Heart left ventricle (tissue), 16 donors: ENCODE results near the gene ASIC3. TPM values are rescaled to one million over a fixed set of nuclear protein-coding genes. Genes with fewer than 3 reads are reported as not detected.

Source experiments
- ATAC-seq, 4 donors: fragments of 200-7000 bp; cut with Tn5 transposase; one replicate each; pipeline ENCODE4 v1.9.1; 2020 to 2022; ENCODE audit warnings: moderate library complexity in 4 of 4, mild to moderate bottlenecking in 3 of 4, moderate number of reproducible peaks in 1 of 4
- DNase-seq, 5 donors: peaks; one replicate each; pipeline ENCODE4 v3.0.0-alpha.2; 2020
- H3K27ac ChIP-seq, 12 donors: fragments of 200-600 bp; sonication (generic) in 4 of 12; one replicate each; pipeline versions ENCODE4 v1.5.0 to v1.8.0; 2016 to 2022; ENCODE audit warnings: mild to moderate bottlenecking in 2 of 12
- H3K27me3 ChIP-seq, 9 donors: fragments of 200-600 bp; sonication (generic) in 2 of 9; one replicate each; pipeline versions ENCODE4 v1.5.1 to v1.8.0; 2016 to 2022; ENCODE audit warnings: mild to moderate bottlenecking in 3 of 9
- H3K36me3 ChIP-seq, 9 donors: fragments of 200-600 bp; sonication (generic) in 2 of 9; one replicate each; pipeline versions ENCODE4 v1.5.0 to v1.8.0; 2018 to 2022; ENCODE audit warnings: mild to moderate bottlenecking in 2 of 9
- H3K4me1 ChIP-seq, 12 donors: fragments of 200-600 bp; sonication (generic) in 4 of 12; one replicate each; pipeline versions ENCODE4 v1.5.0 to v1.8.0; 2016 to 2022; ENCODE audit warnings: mild to moderate bottlenecking in 3 of 12
- H3K4me3 ChIP-seq, 12 donors: fragments of 200-600 bp; sonication (generic) in 4 of 12; one replicate each; pipeline versions ENCODE4 v1.5.0 to v1.8.0; 2017 to 2022; ENCODE audit warnings: mild to moderate bottlenecking in 9 of 12, moderate library complexity in 4 of 12
- H3K9me3 ChIP-seq, 12 donors: fragments of 200-600 bp; sonication (generic) in 4 of 12; one replicate each; pipeline versions ENCODE4 v1.5.0 to v1.8.0; 2016 to 2022; ENCODE audit warnings: mild to moderate bottlenecking in 1 of 12
- CTCF ChIP-seq, 12 donors: fragments of 200-600 bp; sonication (generic) in 4 of 12; IDR thresholded peaks; one replicate each; pipeline versions ENCODE4 v1.5.0 to v1.8.0; 2018 to 2022; ENCODE audit warnings: antibody characterized with exemption in 12 of 12, mild to moderate bottlenecking in 5 of 12
- POLR2A ChIP-seq, 2 donors: fragments of 450-650 bp; IDR thresholded peaks; one replicate each; pipeline ENCODE4 v1.6.1; 2017; ENCODE audit warnings: antibody characterized with exemption in 2 of 2, mild to moderate bottlenecking in 2 of 2, moderate library complexity in 2 of 2
- WGBS, 4 donors: extraction: QIAGEN DNeasy Blood & Tissue Kit in 2 of 4; methylation state at CpG; one replicate each; pipeline versions ENCODE4 v1.1.5 to v1.1.7; 2013 to 2018; 5-methylcytosine and 5-hydroxymethylcytosine counted together
- intact Hi-C, 10 donors: fragments of 100-400 bp; cut with DNase I; formaldehyde crosslinking; loops; one replicate each; pipeline versions ENCODE4 v1.11.1 to v1.14.2; 2022
- polyA plus RNA-seq, 2 donors: library from polyadenylated mRNA; stranded (reverse); fragments of 200-250 nt; gene quantifications; one replicate each; pipeline ENCODE4 v1.2.3, GENCODE V29; 2013
- total RNA-seq, 9 donors: library from RNA; depleted of rRNA in 2 of 9; stranded (reverse); fragments of >200 nt in 2 of 9; fragmentation: NEBNext Ultra II Directional in 3 of 9; extraction: Animal tissue kit (Norgen Biotek cat#: 25700) in 3 of 9; gene quantifications; one replicate each; pipeline versions ENCODE4 v1.1.0 to v1.2.4, GENCODE V29; 2016 to 2023
- donor health status: ischemic (EF 13 %, LVEDD 7.1; RV severe dilation, severe dysfunction).
- donor health status: healthy with polysubstance abuse.
- donor health status: DM: no; HTN: yes; CAD: no.
- donor health status: DM: no; HTN: no; CAD: no.
- donor health status: ischemic (EF 25% LVEDD 6.9; RV normal size, moderate dysfunction).
- donor health status: ischemic (EF 25% LVEDD 5.7; RV mildly dilated, moderate dysfunction).
- donor health status: healthy.
- donor health status: DM: yes; HTN: yes; CAD: no.
- donor health status: ischemic (EF 35%, LVEDD 5.7; RV mildly dilated, moderate dysfunction).
- donor health status: nonischemic (EF 11% LVEDD 7.7; RV severe dilation, severe dysfunction).
- donor health status: DM: yes; HTN: yes; CAD: no.
- donor health status: PGD.
- donor health status: ischemic (EF 29% LVEDD 5.4; RV normal size, mild dysfunction).
- donor health status: nonischemic (EF 23%, LVEDD 6.1; RV moderate dilation, normal function).

Gene ASIC3
- total and polyA plus RNA-seq, 11 donors = 2.7 to 12.9 (median 4.8) TPM

DNA sequence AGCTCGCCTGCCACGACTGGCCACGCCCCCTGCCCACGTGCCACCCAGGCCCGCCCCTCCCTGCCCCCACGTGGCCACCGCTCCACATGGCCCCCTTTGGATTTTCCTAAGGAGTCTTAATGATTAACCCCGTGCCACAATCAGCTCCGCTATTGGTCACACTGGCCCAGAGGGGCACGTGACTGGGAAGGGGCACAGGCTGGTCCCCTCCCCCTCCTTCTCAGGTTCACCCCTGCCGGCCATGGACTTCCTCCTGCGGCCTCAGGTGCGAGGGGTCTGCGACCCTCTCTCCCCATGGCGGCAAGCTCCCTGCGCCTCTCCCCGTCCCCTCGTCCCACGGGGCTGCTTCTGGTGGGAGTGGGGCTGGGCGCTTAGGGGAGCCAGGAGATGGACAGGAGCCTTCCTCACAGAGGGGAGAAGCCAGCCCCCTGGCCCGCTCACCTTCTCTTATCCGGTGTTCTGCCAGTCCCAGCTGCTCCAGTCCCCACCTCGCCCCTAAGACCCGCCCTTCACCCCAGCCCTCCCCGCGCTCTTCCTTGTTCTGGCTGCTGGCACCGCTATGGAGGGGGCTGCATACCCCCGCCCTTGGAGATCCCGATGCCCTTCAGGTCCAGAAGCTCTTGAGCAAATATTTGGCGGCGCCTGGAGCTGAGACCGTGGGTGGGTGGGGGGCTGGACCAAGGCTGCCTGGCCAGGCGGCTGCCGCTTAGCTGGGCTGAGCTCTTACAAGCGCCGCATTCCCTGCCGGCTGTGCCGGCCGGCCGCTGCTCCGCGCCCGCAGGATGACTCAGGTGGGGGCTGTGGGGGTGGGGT, 14.3 kb downstream of the ASIC3 start:
- H3K4me3 ChIP-seq = peak overlapping the region in 8 of 12 donors; percentile 12 to 30 (median 24)
- WGBS, 4 donors = 48 to 57% (median 55%) methylated on average over 27 to 43 of the region's 43 CpGs
- ATAC-seq (peak in 2 of 4 donors; percentile 5 to 28), DNase-seq (peak in 1 of 5 donors; percentile 69)
- H3K4me1 ChIP-seq = peaks cover 9 to 47% (median 40%) of the 10 kb centered on the region in 12 donors
- TF ChIP-seq POLR2A (IDR thresholded peaks at IDR 0.05) (no peak), CTCF (IDR thresholded peaks at IDR 0.05) (no peak)
- peak overlapping the region in 10 of 12 donors; percentile 23 to 99 (median 69) for H3K27ac ChIP-seq
- no peaks in the 10 kb centered on the region for H3K9me3 ChIP-seq
- H3K36me3 ChIP-seq = peaks cover 0 to 42% (median 38%) of the 10 kb centered on the region in 9 donors
- no peaks in the 10 kb centered on the region for H3K27me3 ChIP-seq
- intact Hi-C loops = loop anchor here in 2 of 10 donors (1.0 to 10.0 kb wide), 2 partner anchors 17 to 52 kb away; no protein-coding TSS in a partner anchor

- TF ChIP-seq POLR2A (IDR thresholded peaks at IDR 0.05) (no peak), CTCF (IDR thresholded peaks at IDR 0.05) (no peak)
- intact Hi-C loops = loop anchor here in 2 of 10 donors (1.0 to 10.0 kb wide), 2 partner anchors 16 to 52 kb away; no protein-coding TSS in a partner anchor
- H3K9me3 ChIP-seq = no peaks in the 10 kb centered on the region
- H3K27ac ChIP-seq = peak overlapping the region in 9 of 12 donors; percentile 46 to 99 (median 70)
- DNase-seq (no peak), ATAC-seq (no peak)
- whole genome bisulfite sequencing, 4 donors = 28 to 54% (median 45%) methylated on average over 5 to 11 of the region's 11 CpGs
- H3K4me3 ChIP-seq = peak overlapping the region in 6 of 12 donors; percentile 23 to 30 (median 26)
- no peaks in the 10 kb centered on the region for H3K27me3 ChIP-seq
- H3K36me3 ChIP-seq = peaks cover 0 to 48% (median 44%) of the 10 kb centered on the region in 9 donors
- peaks cover 9 to 46% (median 39%) of the 10 kb centered on the region in 12 donors for H3K4me1 ChIP-seq
Observed at GRCh38 chr7:151063212-151063561, 14.9 kb downstream of the ASIC3 start.

DNA sequence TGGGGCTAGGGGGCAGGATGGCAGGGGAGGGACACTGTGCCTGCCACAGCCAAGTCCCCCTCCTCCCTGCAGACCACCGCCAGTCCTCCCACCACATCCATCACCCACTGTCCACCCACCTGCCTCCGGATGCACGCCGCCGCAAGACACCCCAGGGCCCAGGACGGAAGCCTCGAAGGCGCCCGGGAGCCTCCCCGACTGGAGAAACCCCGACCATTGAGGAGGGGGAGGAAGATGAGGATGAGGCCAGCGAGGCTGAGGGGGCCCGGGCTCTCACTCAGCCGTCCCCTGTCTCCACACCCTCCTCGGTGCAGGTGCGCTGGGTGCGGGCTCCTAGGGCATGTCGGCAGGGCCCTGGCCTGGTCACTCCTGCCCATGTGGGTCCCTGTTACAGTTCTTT, 16.1 kb downstream of the ASIC3 start:
- H3K36me3 ChIP-seq = peaks cover 0 to 61% (median 56%) of the 10 kb centered on the region in 9 donors
- intact Hi-C loops = loop anchor here in 1 of 10 donors (10.0 kb wide), 1 partner anchor 50 kb away; no protein-coding TSS in a partner anchor
- 95 to 98% (median 96%) methylated on average over 17 to 18 of the region's 18 CpGs for WGBS, 4 donors
- no peak for TF ChIP-seq CTCF (IDR thresholded peaks at IDR 0.05)
- TF ChIP-seq POLR2A (IDR thresholded peaks at IDR 0.05) = no peak
- H3K27ac ChIP-seq = no peak overlapping the region
- H3K27me3 ChIP-seq = no peaks in the 10 kb centered on the region
- ATAC-seq (no peak), DNase-seq (no peak)
- no peak overlapping the region for H3K4me3 ChIP-seq
- H3K4me1 ChIP-seq = peaks cover 9 to 37% (median 30%) of the 10 kb centered on the region in 12 donors
- no peaks in the 10 kb centered on the region for H3K9me3 ChIP-seq

- intact Hi-C loops = loop anchor here in 1 of 10 donors (10.0 kb wide), 1 partner anchor 50 kb away; no protein-coding TSS in a partner anchor
- DNase-seq = no peak
- no peak for ATAC-seq
- Histone ChIP-seq H3K27me3 (no peaks in the 10 kb centered on the region), H3K27ac (no peak overlapping the region), H3K4me1 (peaks cover 9 to 36% (median 29%) of the 10 kb centered on the region in 12 donors), H3K36me3 (peaks cover 0 to 66% (median 61%) of the 10 kb centered on the region in 9 donors), H3K4me3 (no peak overlapping the region), H3K9me3 (no peaks in the 10 kb centered on the region)
- WGBS, 4 donors = 88 to 91% (median 88%) methylated on average over 6 of the region's 6 CpGs
- TF ChIP-seq POLR2A (IDR thresholded peaks at IDR 0.05) (no peak), CTCF (IDR thresholded peaks at IDR 0.05) (no peak)
Observed at GRCh38 chr7:151064993-151065392, 16.7 kb downstream of the ASIC3 start.
